Psoas muscle (tissue), 8 donors: ENCODE results near the gene NUP50. TPM values are rescaled to one million over a fixed set of nuclear protein-coding genes. Genes with fewer than 3 reads are reported as not detected.
A peak's percentile ranks its signal among the peaks of the same experiment; 100 is the strongest.

Experiments
- ATAC-seq, 4 donors: fragments of 200-7000 bp; cut with Tn5 transposase; one replicate each; pipeline ENCODE4 v1.9.1; 2020; ENCODE audit warnings: moderate library complexity in 3 of 4, mild to moderate bottlenecking in 2 of 4
- DNase-seq, 2 donors: peaks; one replicate each; pipeline ENCODE4 v3.0.0-alpha.2; 2020
- H3K27ac ChIP-seq: fragments of 200-600 bp; one replicate; pipeline ENCODE4 v1.8.0; 2022
- H3K27me3 ChIP-seq, 3 donors: fragments of 200-600 bp in 1 of 3; one replicate each; pipeline versions ENCODE4 v1.6.1 to v1.8.0; 2013 to 2022; ENCODE audit warnings: low read length in 2 of 3, mild to moderate bottlenecking in 2 of 3, moderate library complexity in 1 of 3; ENCODE audit not compliant: insufficient read depth in 3 of 3
- H3K36me3 ChIP-seq, 2 donors: fragments of 200-600 bp in 1 of 2; one replicate each; pipeline versions ENCODE4 v1.6.1 to v1.8.0; 2013 to 2022; ENCODE audit warnings: low read depth in 1 of 2, mild to moderate bottlenecking in 1 of 2, moderate library complexity in 1 of 2; ENCODE audit not compliant: insufficient read depth in 1 of 2
- H3K4me1 ChIP-seq: fragments of 200-600 bp; one replicate; pipeline ENCODE4 v1.8.0; 2022
- H3K4me3 ChIP-seq: fragments of 200-600 bp; one replicate; pipeline ENCODE4 v1.8.0; 2022; ENCODE audit warnings: mild to moderate bottlenecking
- H3K9me3 ChIP-seq: fragments of 200-600 bp; one replicate; pipeline ENCODE4 v1.8.0; 2022
- CTCF ChIP-seq: fragments of 200-600 bp; IDR thresholded peaks from one replicate; pipeline ENCODE4 v1.8.0; 2022; ENCODE audit warnings: antibody characterized with exemption
- WGBS, 3 donors: extraction: QIAGEN DNeasy Blood & Tissue Kit; methylation state at CpG; one replicate each; pipeline versions ENCODE4 v1.1.6 to v1.1.7; 2013; 5-methylcytosine and 5-hydroxymethylcytosine counted together
- intact Hi-C, 2 donors: fragments of 100-400 bp; cut with DNase I; formaldehyde crosslinking; loops; one replicate each; pipeline versions ENCODE4 v1.11.0 to v1.14.2; 2022
- polyA plus RNA-seq, 3 donors: library from polyadenylated mRNA; stranded (reverse); fragments of 200-250 nt; gene quantifications; one replicate each; pipeline ENCODE4 v1.2.3, GENCODE V29; 2013
- total RNA-seq, 4 donors: library from RNA; stranded (reverse); fragmentation: NEBNext Ultra II Directional in 2 of 4; extraction: Animal tissue kit (Norgen Biotek cat#: 25700) in 2 of 4; gene quantifications; one replicate each; pipeline versions ENCODE4 v1.2.1 to v1.2.4, GENCODE V29; 2021 to 2023
- donor health status: healthy with polysubstance abuse.
- donor health status: DM: no; HTN: no; CAD: no; lungs with moderate emphysema.
- donor health status: Bipolar disorder and iron deficiency.
- donor health status: healthy.
- donor health status: DM: yes; HTN: yes; CAD: no.
- donor health status: DM: no; HTN: no; CAD: no.
- donor health status: DM: no; HTN: no; CAD: no.
- donor health status: DM: yes; HTN: yes; CAD: no.

The NUP50 gene
- total and polyA plus RNA-seq, 7 donors: 6.1 to 26.6 (median 20.3) TPM

DNA sequence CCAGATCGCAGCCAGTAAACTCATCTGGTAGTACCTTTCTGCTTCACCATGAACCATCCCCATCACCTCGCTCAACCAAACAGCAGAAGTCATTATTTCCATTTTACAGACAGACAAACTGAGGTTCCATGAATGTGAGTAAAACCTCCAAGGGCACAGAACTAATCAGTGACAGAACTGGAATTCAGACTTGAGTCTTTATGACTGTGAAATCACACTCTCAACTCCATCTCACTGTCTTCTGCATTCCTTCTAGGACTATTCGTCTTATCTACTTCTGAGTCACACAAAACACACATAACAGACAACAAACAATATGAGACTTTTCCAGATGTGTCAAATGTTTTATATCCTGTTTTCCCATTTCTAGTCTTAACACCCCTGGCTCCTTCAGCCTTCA lies 9.3 kb upstream of the NUP50 start:
- 95 to 98% (median 97%) methylated on average over 3 of the region's 3 CpGs for WGBS, 3 donors

DNA sequence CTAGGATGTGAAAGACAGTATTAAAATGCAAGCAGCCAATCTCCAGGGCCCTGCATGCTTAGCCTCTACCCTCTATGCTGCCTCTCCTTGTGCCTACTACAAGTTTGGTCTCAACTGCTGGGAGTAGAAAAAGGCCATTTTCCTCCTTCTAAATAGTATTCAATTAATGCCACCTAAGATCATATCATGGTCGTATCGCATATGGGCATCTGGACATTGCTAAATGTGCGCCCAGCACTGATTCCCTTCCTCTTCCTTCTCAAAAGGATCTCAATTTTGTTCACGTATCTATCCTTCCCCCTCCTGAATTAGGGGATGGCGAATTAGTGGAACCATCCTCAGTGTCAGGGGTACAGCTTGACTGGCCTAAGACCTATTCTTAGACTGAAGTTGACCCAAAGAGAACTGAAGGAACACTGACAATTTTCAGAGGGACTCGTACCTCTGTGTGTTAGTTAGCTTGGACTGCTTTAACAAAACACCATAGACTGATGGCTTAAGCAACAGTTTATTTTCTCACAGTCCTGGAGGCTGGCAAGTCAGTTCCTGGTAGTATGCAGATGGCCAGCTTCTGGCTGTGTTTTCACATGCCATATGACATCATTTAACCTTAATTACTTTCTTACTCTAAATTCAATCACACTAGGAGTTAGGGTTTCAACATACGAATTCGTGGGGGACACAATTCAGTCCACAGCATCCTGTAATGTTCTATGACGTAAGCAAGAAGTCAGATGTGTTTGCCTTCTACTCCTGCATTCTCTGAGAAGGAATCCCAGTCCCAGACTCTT lies 8.5 kb upstream of the NUP50 start:
- DNase-seq (no peak), ATAC-seq (no peak)
- Histone ChIP-seq H3K27me3 (no peaks in the 10 kb centered on the region), H3K9me3 (no peaks in the 10 kb centered on the region), H3K4me3 (no peak overlapping the region), H3K4me1 (peaks cover 11% of the 10 kb centered on the region), H3K36me3 (peaks cover 3 to 46% of the 10 kb centered on the region in 2 donors), H3K27ac (no peak overlapping the region)
- TF ChIP-seq CTCF: no peak
- 80 to 84% (median 83%) methylated on average over 9 of the region's 9 CpGs for WGBS, 3 donors
- intact Hi-C loops: loop anchor here in 1 of 2 donors (10.0 kb wide), 1 partner anchor 1680 kb away; no protein-coding TSS in a partner anchor

More for the DNA sequence above, 9.3 kb upstream of the NUP50 start:
- Histone ChIP-seq H3K4me1 (peaks cover 2% of the 10 kb centered on the region), H3K9me3 (no peaks in the 10 kb centered on the region), H3K36me3 (peaks cover 3 to 51% of the 10 kb centered on the region in 2 donors), H3K27me3 (no peaks in the 10 kb centered on the region), H3K4me3 (no peak overlapping the region), H3K27ac (no peak overlapping the region)
- ATAC-seq: no peak
- DNase-seq: no peak
- TF ChIP-seq CTCF: no peak
- intact Hi-C loops: loop anchor here in 1 of 2 donors (10.0 kb wide), 1 partner anchor 1680 kb away; no protein-coding TSS in a partner anchor

DNA sequence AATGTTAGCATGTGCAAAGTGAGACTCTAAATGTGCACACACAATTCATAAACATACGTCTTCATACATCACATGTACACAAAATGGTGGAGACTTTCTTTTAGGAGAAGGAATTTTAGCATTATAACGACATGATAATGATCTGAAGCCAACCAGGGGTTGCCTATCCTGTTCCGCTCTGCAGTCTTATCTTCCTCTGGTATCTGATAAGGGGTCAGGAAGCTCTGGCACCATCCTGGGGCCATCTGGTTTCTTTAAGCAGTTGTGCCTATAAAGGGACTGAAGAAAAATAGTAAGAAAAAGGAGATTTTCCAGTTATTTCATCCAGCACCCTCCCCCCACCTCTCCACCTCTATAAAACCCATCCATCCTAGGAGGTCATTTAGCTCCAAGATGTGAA lies 5.8 kb upstream of the NUP50 start:
- no peaks in the 10 kb centered on the region for H3K27me3 ChIP-seq
- H3K36me3 ChIP-seq: peaks cover 3 to 33% of the 10 kb centered on the region in 2 donors
- TF ChIP-seq CTCF: no peak
- H3K27ac ChIP-seq: no peak overlapping the region
- H3K4me1 ChIP-seq: peaks cover 19% of the 10 kb centered on the region
- ATAC-seq (no peak), DNase-seq (no peak)
- H3K4me3 ChIP-seq: no peak overlapping the region
- 83 to 91% (median 87%) methylated on average over 3 of the region's 3 CpGs for WGBS, 3 donors
- intact Hi-C loops: loop anchor here in 1 of 2 donors (10.0 kb wide), 1 partner anchor 1677 kb away; no protein-coding TSS in a partner anchor
- no peaks in the 10 kb centered on the region for H3K9me3 ChIP-seq

DNA sequence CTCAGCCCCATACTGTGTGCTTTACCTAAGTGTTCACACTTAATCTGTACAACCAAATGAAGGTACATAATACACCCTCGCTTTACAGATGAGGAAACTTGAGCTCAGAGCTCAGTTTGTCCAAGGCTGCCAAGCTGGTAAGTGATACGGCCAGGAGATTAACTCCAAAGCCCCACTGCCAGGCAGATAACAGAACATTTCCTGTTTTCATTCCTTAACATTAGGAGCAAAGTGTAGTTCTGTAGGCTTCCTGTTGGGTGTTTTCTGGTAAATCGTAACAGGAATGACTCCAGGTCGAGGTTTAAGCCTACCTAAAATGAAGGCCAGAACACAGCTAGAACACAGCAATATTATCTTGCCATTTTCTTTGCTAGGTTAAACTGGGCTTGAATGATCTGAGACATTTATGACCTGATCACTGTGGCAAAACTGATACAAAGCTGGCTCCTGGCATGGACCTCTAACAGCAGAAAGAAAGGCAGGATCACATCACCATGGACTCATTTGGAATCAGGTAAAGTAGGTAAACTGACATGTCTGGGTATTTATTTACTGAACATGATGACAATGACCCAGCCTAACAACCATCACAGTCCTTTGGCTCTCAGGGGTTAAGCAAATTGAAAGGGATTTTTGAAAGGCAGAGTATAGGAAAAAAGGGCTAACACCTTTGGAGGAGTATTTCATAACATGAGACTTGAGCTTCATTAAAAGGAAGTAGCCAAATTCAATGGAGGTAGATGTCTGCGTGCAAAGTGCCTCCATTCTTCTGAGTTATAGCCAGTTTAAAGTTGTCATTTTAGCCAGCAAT lies 3.9 kb upstream of the NUP50 start:
- H3K36me3 ChIP-seq: peaks cover 3 to 28% of the 10 kb centered on the region in 2 donors
- no peaks in the 10 kb centered on the region for H3K27me3 ChIP-seq
- WGBS, 3 donors: 31 to 49% (median 41%) methylated on average over 5 of the region's 5 CpGs
- H3K4me3 ChIP-seq: no peak overlapping the region
- H3K27ac ChIP-seq: peak overlapping the region; percentile 44
- intact Hi-C loops: loop anchor here in 1 of 2 donors (10.0 kb wide), 1 partner anchor 1675 kb away; no protein-coding TSS in a partner anchor
- H3K9me3 ChIP-seq: no peaks in the 10 kb centered on the region
- no peak for TF ChIP-seq CTCF
- peaks cover 20% of the 10 kb centered on the region for H3K4me1 ChIP-seq
- DNase-seq (no peak), ATAC-seq (no peak)
